ENCODE measurements around the gene FOXD1.
"Not testable (repeated sequence)": the region's sequence is repeated elsewhere in the genome, so short reads cannot be mapped to it uniquely, and the experiment has no call there.

FOXD1 gene

DNA sequence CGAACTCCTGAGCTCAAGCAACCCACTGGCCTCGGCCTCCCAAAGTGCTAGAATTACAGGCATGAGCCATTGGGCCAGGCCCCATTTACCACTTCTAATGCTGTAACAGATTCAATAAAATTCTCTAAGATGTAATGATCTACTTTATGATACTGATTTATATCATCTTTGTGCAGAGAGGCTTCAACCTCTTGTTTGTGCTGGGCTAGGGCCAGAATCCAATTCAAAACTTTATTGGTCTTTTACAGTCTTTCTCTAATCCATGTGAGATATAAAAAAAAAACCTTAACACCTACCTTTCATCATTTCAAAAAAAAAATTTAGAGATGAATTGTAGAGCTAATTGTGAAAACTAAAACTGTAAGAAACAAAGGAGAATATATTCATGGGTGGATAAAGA lies 41.5 kb upstream of the FOXD1 start:
- Histone ChIP-seq H3K36me3 (ENCODE audit: insufficient read depth, insufficient read length, low read length) (no peaks in the 10 kb centered on the region), H3K4me1 (ENCODE audit: insufficient read depth, insufficient read length) (no peaks in the 10 kb centered on the region), H3K4me3 (ENCODE audit: insufficient read length, low read depth) (no peak overlapping the region), H3K27me3 (ENCODE audit: insufficient read depth, insufficient read length) (no peaks in the 10 kb centered on the region), H3K9ac (ENCODE audit: insufficient read length, low read depth) (no peak overlapping the region), H3K9me3 (ENCODE audit: insufficient read depth, low read length) (no peaks in the 10 kb centered on the region)
- no peak for TF ChIP-seq ZNF274 (IDR thresholded peaks at IDR 0.05; ENCODE audit: low read depth, low read length)
- TF ChIP-seq SUZ12 (IDR thresholded peaks at IDR 0.05; ENCODE audit: extremely low read depth, insufficient read depth, insufficient read length): no peak
- TF ChIP-seq YY1 (IDR thresholded peaks at IDR 0.05; ENCODE audit: insufficient read depth, insufficient read length): no peak
- no peak for DNase-seq (ENCODE audit: low read depth, low spot score)

DNA sequence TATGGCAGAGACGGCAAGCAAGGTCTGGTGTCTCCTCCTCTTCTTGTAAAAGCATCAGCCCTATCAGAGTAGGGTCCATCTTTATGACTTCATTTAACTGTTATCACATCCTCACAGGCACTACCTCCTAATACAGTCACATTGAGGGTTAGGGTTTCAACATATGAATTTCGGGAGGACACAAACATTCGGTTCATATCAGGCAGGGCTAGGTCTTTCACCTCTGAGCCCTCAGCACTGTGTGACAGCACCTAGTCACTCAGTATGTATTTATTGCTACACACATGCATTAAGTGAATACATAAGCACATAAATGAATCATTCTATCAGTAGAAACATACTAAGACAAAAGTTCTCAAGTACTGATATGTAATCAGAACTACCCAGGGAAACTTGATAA lies 40.2 kb upstream of the FOXD1 start:
- Histone ChIP-seq H3K4me3 (ENCODE audit: insufficient read length, low read depth) (no peak overlapping the region), H3K27me3 (ENCODE audit: insufficient read depth, insufficient read length) (no peaks in the 10 kb centered on the region), H3K9ac (ENCODE audit: insufficient read length, low read depth) (no peak overlapping the region), H3K36me3 (ENCODE audit: insufficient read depth, insufficient read length, low read length) (no peaks in the 10 kb centered on the region), H3K9me3 (ENCODE audit: insufficient read depth, low read length) (no peaks in the 10 kb centered on the region), H3K4me1 (ENCODE audit: insufficient read depth, insufficient read length) (no peaks in the 10 kb centered on the region)
- TF ChIP-seq ZNF274 (IDR thresholded peaks at IDR 0.05; ENCODE audit: low read depth, low read length): no peak
- TF ChIP-seq SUZ12 (IDR thresholded peaks at IDR 0.05; ENCODE audit: extremely low read depth, insufficient read depth, insufficient read length): no peak
- TF ChIP-seq YY1 (IDR thresholded peaks at IDR 0.05; ENCODE audit: insufficient read depth, insufficient read length): no peak
- DNase-seq (ENCODE audit: low read depth, low spot score): no peak

DNA sequence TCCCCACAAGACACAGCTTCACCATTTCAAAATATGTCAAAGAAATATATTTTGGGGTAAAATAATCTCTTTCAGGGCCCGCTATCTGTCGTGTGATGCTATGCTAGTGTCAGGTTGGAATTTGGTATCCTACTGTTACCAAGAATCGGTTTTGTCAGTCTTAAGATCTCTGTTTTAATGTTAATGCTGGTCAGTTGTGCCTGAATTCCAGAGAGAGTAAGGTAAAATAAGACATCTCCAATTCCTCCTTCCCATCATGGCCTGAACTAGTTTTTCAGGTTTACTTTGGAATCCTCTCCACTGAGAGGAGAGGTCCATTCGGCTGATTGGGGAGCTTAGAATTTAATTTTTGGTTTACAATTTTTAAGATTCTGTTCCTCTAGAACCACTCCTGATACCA lies 39.2 kb upstream of the FOXD1 start:
- DNase-seq (ENCODE audit: low read depth, low spot score): no peak
- Histone ChIP-seq H3K4me3 (ENCODE audit: insufficient read length, low read depth) (no peak overlapping the region), H3K9me3 (ENCODE audit: insufficient read depth, low read length) (no peaks in the 10 kb centered on the region), H3K9ac (ENCODE audit: insufficient read length, low read depth) (no peak overlapping the region), H3K4me1 (ENCODE audit: insufficient read depth, insufficient read length) (no peaks in the 10 kb centered on the region), H3K27me3 (ENCODE audit: insufficient read depth, insufficient read length) (no peaks in the 10 kb centered on the region), H3K36me3 (ENCODE audit: insufficient read depth, insufficient read length, low read length) (no peaks in the 10 kb centered on the region)
- TF ChIP-seq ZNF274 (IDR thresholded peaks at IDR 0.05; ENCODE audit: low read depth, low read length) (no peak), YY1 (IDR thresholded peaks at IDR 0.05; ENCODE audit: insufficient read depth, insufficient read length) (no peak), SUZ12 (IDR thresholded peaks at IDR 0.05; ENCODE audit: extremely low read depth, insufficient read depth, insufficient read length) (no peak)

DNA sequence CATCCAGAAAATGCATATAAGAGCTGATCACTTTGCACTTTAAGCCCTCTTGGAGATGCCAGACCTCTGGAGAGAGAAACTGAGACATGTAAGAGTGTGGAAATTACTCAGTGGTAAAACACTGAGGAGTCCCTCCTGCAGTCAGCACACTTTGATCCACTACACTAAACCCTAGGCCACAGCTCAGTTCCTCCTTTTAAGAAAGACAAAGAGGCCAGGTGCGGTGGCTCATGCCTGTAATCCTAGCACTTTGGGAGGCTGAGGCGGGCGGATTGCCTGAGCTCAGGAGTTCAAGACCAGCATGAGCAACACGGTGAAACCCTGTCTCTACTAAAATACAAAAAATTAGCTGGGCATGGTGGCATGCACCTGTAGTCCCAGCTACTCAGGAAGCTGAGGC lies 38.7 kb upstream of the FOXD1 start:
- not testable (repeated sequence) for H3K9ac ChIP-seq (ENCODE audit: insufficient read length, low read depth)

DNA sequence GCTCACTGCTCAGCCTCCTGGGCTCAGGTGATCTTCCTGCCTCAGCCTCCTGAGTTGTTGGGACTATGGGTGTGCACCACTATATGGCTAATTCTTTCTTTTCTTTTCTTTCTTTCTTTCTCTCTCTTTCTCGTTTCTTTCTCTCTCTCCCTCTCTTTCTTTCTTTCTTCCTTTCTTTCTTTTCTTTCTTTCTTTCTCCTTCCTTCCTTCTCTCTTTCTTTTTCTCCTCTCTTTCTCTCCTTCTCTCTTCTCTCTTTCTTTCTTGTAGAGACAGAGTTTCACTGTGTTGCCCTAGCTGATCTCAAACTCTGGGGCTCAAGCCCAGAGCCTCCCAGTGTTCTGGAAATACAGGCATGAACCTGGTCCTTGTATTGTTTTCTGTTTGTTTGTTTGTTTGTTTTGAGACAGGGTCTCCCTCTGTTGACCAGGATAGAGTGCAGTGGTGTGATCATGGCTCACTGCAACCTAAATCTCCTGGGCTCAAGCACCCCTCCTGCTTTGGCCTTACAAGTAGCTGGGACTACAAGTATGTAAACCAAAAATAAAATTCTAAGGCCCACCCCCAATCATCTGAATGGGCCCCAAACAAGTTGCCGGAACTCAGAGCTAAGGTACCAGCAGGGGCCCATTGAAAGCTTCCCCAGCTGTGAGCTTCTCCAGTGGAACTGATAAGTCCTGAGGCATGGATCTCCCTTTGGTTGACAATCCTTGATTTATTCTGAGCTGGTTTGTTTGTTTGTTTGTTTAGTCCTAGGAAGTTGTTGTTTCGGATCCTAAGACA lies 37.7 kb upstream of the FOXD1 start:
- no peaks in the 10 kb centered on the region for H3K27me3 ChIP-seq (ENCODE audit: insufficient read depth, insufficient read length)
- no peak overlapping the region for H3K4me3 ChIP-seq (ENCODE audit: insufficient read length, low read depth)
- H3K4me1 ChIP-seq (ENCODE audit: insufficient read depth, insufficient read length): no peaks in the 10 kb centered on the region
- no peaks in the 10 kb centered on the region for H3K36me3 ChIP-seq (ENCODE audit: insufficient read depth, insufficient read length, low read length)
- no peak overlapping the region for H3K9ac ChIP-seq (ENCODE audit: insufficient read length, low read depth)
- no peaks in the 10 kb centered on the region for H3K9me3 ChIP-seq (ENCODE audit: insufficient read depth, low read length)
- DNase-seq (ENCODE audit: low read depth, low spot score): no peak
- TF ChIP-seq ZNF274 (IDR thresholded peaks at IDR 0.05; ENCODE audit: low read depth, low read length): no peak
- no peak for TF ChIP-seq YY1 (IDR thresholded peaks at IDR 0.05; ENCODE audit: insufficient read depth, insufficient read length)
- no peak for TF ChIP-seq SUZ12 (IDR thresholded peaks at IDR 0.05; ENCODE audit: extremely low read depth, insufficient read depth, insufficient read length)

More for the DNA sequence above, 38.7 kb upstream of the FOXD1 start:
- H3K4me3 ChIP-seq (ENCODE audit: insufficient read length, low read depth); H3K9me3 ChIP-seq (ENCODE audit: insufficient read depth, low read length); H3K4me1 ChIP-seq (ENCODE audit: insufficient read depth, insufficient read length); DNase-seq (ENCODE audit: low read depth, low spot score); H3K27me3 ChIP-seq (ENCODE audit: insufficient read depth, insufficient read length); H3K36me3 ChIP-seq (ENCODE audit: insufficient read depth, insufficient read length, low read length): not testable (repeated sequence)

DNA sequence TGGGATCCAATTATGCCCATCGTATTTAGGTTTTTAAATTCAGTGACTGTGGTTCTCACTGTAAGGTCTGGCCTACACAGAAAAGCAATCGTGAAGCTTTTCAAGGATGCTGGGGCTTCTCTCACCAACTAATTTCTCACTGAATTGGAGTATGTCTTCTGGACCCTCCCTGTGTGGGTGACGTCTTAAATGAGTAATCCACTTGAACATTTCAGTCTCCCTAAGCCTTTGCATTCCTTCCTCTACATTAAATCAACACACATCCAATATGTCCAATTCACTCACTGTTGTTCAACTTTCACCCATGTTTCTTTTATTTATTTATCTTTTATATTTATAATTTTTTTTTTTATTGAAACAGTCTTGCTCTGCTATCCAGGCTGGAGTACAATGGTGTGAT lies 37.1 kb upstream of the FOXD1 start:
- Histone ChIP-seq H3K27me3 (ENCODE audit: insufficient read depth, insufficient read length) (no peaks in the 10 kb centered on the region), H3K4me3 (ENCODE audit: insufficient read length, low read depth) (no peak overlapping the region), H3K9ac (ENCODE audit: insufficient read length, low read depth) (no peak overlapping the region), H3K4me1 (ENCODE audit: insufficient read depth, insufficient read length) (no peaks in the 10 kb centered on the region), H3K36me3 (ENCODE audit: insufficient read depth, insufficient read length, low read length) (no peaks in the 10 kb centered on the region), H3K9me3 (ENCODE audit: insufficient read depth, low read length) (no peaks in the 10 kb centered on the region)
- no peak for TF ChIP-seq YY1 (IDR thresholded peaks at IDR 0.05; ENCODE audit: insufficient read depth, insufficient read length)
- no peak for TF ChIP-seq ZNF274 (IDR thresholded peaks at IDR 0.05; ENCODE audit: low read depth, low read length)
- no peak for TF ChIP-seq SUZ12 (IDR thresholded peaks at IDR 0.05; ENCODE audit: extremely low read depth, insufficient read depth, insufficient read length)
- DNase-seq (ENCODE audit: low read depth, low spot score): no peak

DNA sequence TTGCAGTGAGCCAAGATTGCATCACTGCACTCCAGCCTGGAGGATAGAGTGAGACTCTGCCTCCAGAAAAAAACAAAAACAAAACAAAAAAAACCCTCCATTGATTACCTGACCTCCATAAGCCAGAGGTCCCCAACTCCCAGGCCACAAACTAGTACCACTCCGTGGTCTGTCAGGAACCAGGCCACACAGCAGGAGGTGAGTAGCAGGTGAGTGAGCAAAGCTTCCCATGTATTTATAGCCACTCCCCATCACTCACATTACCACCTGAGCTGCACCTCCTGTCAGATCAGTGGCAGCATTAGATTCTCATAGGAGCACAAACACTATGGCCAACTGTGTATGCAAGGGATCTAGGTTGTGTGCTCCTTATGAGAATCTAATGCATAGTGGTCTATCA lies 35.9 kb upstream of the FOXD1 start:
- Histone ChIP-seq H3K27me3 (ENCODE audit: insufficient read depth, insufficient read length) (no peaks in the 10 kb centered on the region), H3K4me3 (ENCODE audit: insufficient read length, low read depth) (no peak overlapping the region), H3K36me3 (ENCODE audit: insufficient read depth, insufficient read length, low read length) (no peaks in the 10 kb centered on the region), H3K4me1 (ENCODE audit: insufficient read depth, insufficient read length) (no peaks in the 10 kb centered on the region), H3K9me3 (ENCODE audit: insufficient read depth, low read length) (no peaks in the 10 kb centered on the region), H3K9ac (ENCODE audit: insufficient read length, low read depth) (no peak overlapping the region)
- no peak for DNase-seq (ENCODE audit: low read depth, low spot score)
- TF ChIP-seq ZNF274 (IDR thresholded peaks at IDR 0.05; ENCODE audit: low read depth, low read length) (no peak), YY1 (IDR thresholded peaks at IDR 0.05; ENCODE audit: insufficient read depth, insufficient read length) (no peak), SUZ12 (IDR thresholded peaks at IDR 0.05; ENCODE audit: extremely low read depth, insufficient read depth, insufficient read length) (no peak)

Measured in NT2/D1 (cell line).